ENCODE measurements around the gene COX10. TPM values are rescaled to one million over a fixed set of nuclear protein-coding genes. Genes with fewer than 3 reads are reported as not detected.

Gene COX10
- total and polyA plus RNA-seq, 2 experiments from 2014 or later, result 13.9 to 18.5 TPM

GRCh38 chr17:14082848-14083247 is 13.5 kb downstream of the COX10 start:
- Histone ChIP-seq H3K27me3 (replicated peaks; ENCODE audit: insufficient read depth) (no peaks in the 10 kb centered on the region), H3K9me3 (ENCODE audit: low read depth) (no peaks in the 10 kb centered on the region), H3K27ac (no peak overlapping the region), H3K9me2 (ENCODE audit: insufficient read depth) (no peaks in the 10 kb centered on the region), H3K9ac (no peak overlapping the region), H3K4me2 (ENCODE audit: unreplicated experiment) (no peak overlapping the region), H3K4me3 (no peak overlapping the region), H3K4me1 (ENCODE audit: insufficient read depth) (no peaks in the 10 kb centered on the region), H3F3A (ENCODE audit: insufficient read depth) (no peaks in the 10 kb centered on the region), H4K20me1 (ENCODE audit: insufficient read depth) (no peaks in the 10 kb centered on the region), H3K36me3 (ENCODE audit: low read depth) (no peaks in the 10 kb centered on the region), H3K79me2 (ENCODE audit: insufficient read depth) (peaks cover 46% of the 10 kb centered on the region), H2AFZ (no peak overlapping the region)
- TF ChIP-seq EZH2phosphoT487 (IDR thresholded peaks at IDR 0.05; ENCODE audit: insufficient read depth, low read depth) (no peak), EZH2 (IDR thresholded peaks at IDR 0.05; ENCODE audit: insufficient read depth, poor library complexity, severe bottlenecking) (no peak)
- WGBS, 2 experiments (ENCODE audit: low coverage in 1 of 2, low lambda C conversion rate in 2 of 2, missing lambda C conversion rate in 2 of 2), result 95 to 97% methylated on average over 8 of the region's 8 CpGs
- DNase-seq, result no peak
- in situ Hi-C loops (cut with MboI), result no loop called here

- no peak overlapping the region for H3K9ac ChIP-seq
- no peak overlapping the region for H2AFZ ChIP-seq
- no peak overlapping the region for H3K4me2 ChIP-seq (ENCODE audit: unreplicated experiment)
- H3K79me2 ChIP-seq (ENCODE audit: insufficient read depth), result peaks cover 55% of the 10 kb centered on the region
- no peak overlapping the region for H3K27ac ChIP-seq
- peaks cover 5% of the 10 kb centered on the region; the same call in 1 of the 2 replicates for H3F3A ChIP-seq (ENCODE audit: insufficient read depth)
- no peaks in the 10 kb centered on the region for H3K4me1 ChIP-seq (ENCODE audit: insufficient read depth)
- H3K9me3 ChIP-seq (ENCODE audit: low read depth), result no peaks in the 10 kb centered on the region
- DNase-seq, result no peak
- no peak overlapping the region for H3K4me3 ChIP-seq
- H3K27me3 ChIP-seq (replicated peaks; ENCODE audit: insufficient read depth), result no peaks in the 10 kb centered on the region
- 100% methylated on average over 2 of the region's 2 CpGs for WGBS, 2 experiments (ENCODE audit: low coverage in 1 of 2, low lambda C conversion rate in 2 of 2, missing lambda C conversion rate in 2 of 2)
- no peaks in the 10 kb centered on the region for H4K20me1 ChIP-seq (ENCODE audit: insufficient read depth)
- no peaks in the 10 kb centered on the region for H3K9me2 ChIP-seq (ENCODE audit: insufficient read depth)
- no peaks in the 10 kb centered on the region for H3K36me3 ChIP-seq (ENCODE audit: low read depth)
- TF ChIP-seq EZH2 (IDR thresholded peaks at IDR 0.05; ENCODE audit: insufficient read depth, poor library complexity, severe bottlenecking) (no peak), EZH2phosphoT487 (IDR thresholded peaks at IDR 0.05; ENCODE audit: insufficient read depth, low read depth) (no peak)
- in situ Hi-C loops (cut with MboI), result no loop called here
These were observed 15.7 kb downstream of the COX10 start for GRCh38 chr17:14084955-14085354.

DNA sequence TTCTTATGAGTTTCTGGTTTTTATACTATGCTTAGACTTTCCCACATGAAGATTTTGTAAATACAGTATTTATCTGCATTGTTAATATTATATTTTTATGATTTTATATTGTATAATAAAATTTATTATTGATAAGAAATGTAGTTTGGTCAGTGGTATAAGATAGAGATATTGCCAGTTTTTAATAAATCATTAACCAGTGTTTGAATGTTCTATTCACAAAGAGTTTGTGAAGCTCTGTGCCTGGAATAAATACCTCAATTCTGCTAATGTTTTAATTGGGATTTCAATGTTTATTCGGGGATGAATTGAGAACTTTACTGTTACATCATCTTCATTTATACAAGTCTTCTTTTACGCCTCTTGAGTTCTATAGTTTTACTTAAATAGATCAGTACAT is 16.9 kb downstream of the COX10 start:
- in situ Hi-C loops (cut with MboI), result no loop called here
- Histone ChIP-seq H3K4me3 (no peak overlapping the region), H3K27me3 (replicated peaks; ENCODE audit: insufficient read depth) (no peaks in the 10 kb centered on the region), H3K9me2 (ENCODE audit: insufficient read depth) (no peaks in the 10 kb centered on the region), H3K36me3 (ENCODE audit: low read depth) (no peaks in the 10 kb centered on the region), H3K9me3 (ENCODE audit: low read depth) (no peaks in the 10 kb centered on the region), H3K4me1 (ENCODE audit: insufficient read depth) (peaks cover 3% of the 10 kb centered on the region), H3F3A (ENCODE audit: insufficient read depth) (peaks cover 5% of the 10 kb centered on the region; the same call in 1 of the 2 replicates), H4K20me1 (ENCODE audit: insufficient read depth) (no peaks in the 10 kb centered on the region), H3K27ac (no peak overlapping the region), H3K4me2 (ENCODE audit: unreplicated experiment) (no peak overlapping the region), H3K9ac (no peak overlapping the region), H3K79me2 (ENCODE audit: insufficient read depth) (peaks cover 49% of the 10 kb centered on the region), H2AFZ (no peak overlapping the region)
- no peak for DNase-seq
- TF ChIP-seq EZH2 (IDR thresholded peaks at IDR 0.05; ENCODE audit: insufficient read depth, poor library complexity, severe bottlenecking), result no peak
- TF ChIP-seq EZH2phosphoT487 (IDR thresholded peaks at IDR 0.05; ENCODE audit: insufficient read depth, low read depth), result no peak
- WGBS, 2 experiments (ENCODE audit: low coverage in 1 of 2, low lambda C conversion rate in 2 of 2, missing lambda C conversion rate in 2 of 2), result 97 to 98% methylated on average over 2 of the region's 2 CpGs

- Histone ChIP-seq H2AFZ (no peak overlapping the region), H3K9ac (no peak overlapping the region), H3K36me3 (ENCODE audit: low read depth) (no peaks in the 10 kb centered on the region), H3K79me2 (ENCODE audit: insufficient read depth) (peaks cover 56% of the 10 kb centered on the region), H3K4me1 (ENCODE audit: insufficient read depth) (peaks cover 16% of the 10 kb centered on the region), H3K9me2 (ENCODE audit: insufficient read depth) (no peaks in the 10 kb centered on the region), H3K4me2 (ENCODE audit: unreplicated experiment) (no peak overlapping the region), H3K9me3 (ENCODE audit: low read depth) (no peaks in the 10 kb centered on the region), H3K4me3 (no peak overlapping the region), H3K27me3 (replicated peaks; ENCODE audit: insufficient read depth) (no peaks in the 10 kb centered on the region), H3K27ac (no peak overlapping the region), H3F3A (ENCODE audit: insufficient read depth) (peaks cover 5% of the 10 kb centered on the region; the same call in 1 of the 2 replicates), H4K20me1 (ENCODE audit: insufficient read depth) (peaks cover 6% of the 10 kb centered on the region; the same call in 1 of the 2 replicates)
- DNase-seq, result peak; percentile 15
- no peak for TF ChIP-seq EZH2 (IDR thresholded peaks at IDR 0.05; ENCODE audit: insufficient read depth, poor library complexity, severe bottlenecking)
- no peak for TF ChIP-seq EZH2phosphoT487 (IDR thresholded peaks at IDR 0.05; ENCODE audit: insufficient read depth, low read depth)
- in situ Hi-C loops (cut with MboI), result no loop called here
- WGBS, 2 experiments (ENCODE audit: low coverage in 1 of 2, low lambda C conversion rate in 2 of 2, missing lambda C conversion rate in 2 of 2), result 50 to 54% methylated on average over 1 of the region's 1 CpG
These were observed 19.9 kb downstream of the COX10 start for GRCh38 chr17:14089179-14089578.

DNA sequence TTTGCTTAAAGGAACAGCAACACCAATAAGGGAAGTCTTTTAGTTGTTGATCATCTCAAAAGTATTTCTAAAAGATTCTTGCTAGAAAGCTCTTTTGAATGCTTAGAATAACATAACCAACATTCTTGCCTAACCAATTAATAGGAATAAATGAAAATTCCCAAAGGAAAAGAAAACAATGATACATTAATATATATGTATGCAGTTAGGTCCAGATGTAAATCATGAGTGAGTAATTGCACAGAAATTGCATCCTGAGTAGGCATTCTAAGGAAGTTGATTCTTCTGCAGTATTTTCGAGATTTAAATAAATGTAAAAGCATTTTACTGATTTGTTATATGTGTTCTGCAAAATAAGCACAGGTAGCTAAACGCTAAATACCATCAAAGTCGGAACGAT is 22.1 kb downstream of the COX10 start:
- H3K9me3 ChIP-seq (ENCODE audit: low read depth), result no peaks in the 10 kb centered on the region
- no peaks in the 10 kb centered on the region for H3K36me3 ChIP-seq (ENCODE audit: low read depth)
- in situ Hi-C loops (cut with MboI), result no loop called here
- peaks cover 5% of the 10 kb centered on the region; the same call in 1 of the 2 replicates for H3F3A ChIP-seq (ENCODE audit: insufficient read depth)
- H3K9me2 ChIP-seq (ENCODE audit: insufficient read depth), result no peaks in the 10 kb centered on the region
- 94 to 95% methylated on average over 4 of the region's 4 CpGs for WGBS, 2 experiments (ENCODE audit: low coverage in 1 of 2, low lambda C conversion rate in 2 of 2, missing lambda C conversion rate in 2 of 2)
- H3K4me3 ChIP-seq, result no peak overlapping the region
- H2AFZ ChIP-seq, result no peak overlapping the region
- no peak overlapping the region for H3K9ac ChIP-seq
- peaks cover 6% of the 10 kb centered on the region; the same call in 1 of the 2 replicates for H4K20me1 ChIP-seq (ENCODE audit: insufficient read depth)
- H3K27ac ChIP-seq, result no peak overlapping the region
- H3K4me2 ChIP-seq (ENCODE audit: unreplicated experiment), result peak overlapping the region; percentile 0
- peaks cover 16% of the 10 kb centered on the region for H3K4me1 ChIP-seq (ENCODE audit: insufficient read depth)
- peak; percentile 12 for DNase-seq
- TF ChIP-seq EZH2phosphoT487 (IDR thresholded peaks at IDR 0.05; ENCODE audit: insufficient read depth, low read depth) (no peak), EZH2 (IDR thresholded peaks at IDR 0.05; ENCODE audit: insufficient read depth, poor library complexity, severe bottlenecking) (no peak)
- peaks cover 60% of the 10 kb centered on the region for H3K79me2 ChIP-seq (ENCODE audit: insufficient read depth)
- H3K27me3 ChIP-seq (replicated peaks; ENCODE audit: insufficient read depth), result no peaks in the 10 kb centered on the region

Data from GM23248 (cell line).